C4-2B (cell line): ENCODE results near the gene FAM9C.
"Not testable (repeated sequence)": the region's sequence is repeated elsewhere in the genome, so short reads cannot be mapped to it uniquely, and the experiment has no call there.

Experiments used
- H3K27ac ChIP-seq: fragments of 450-650 bp; 2 replicates; pipeline ENCODE4 v1.5.1; 2017
- ZFX ChIP-seq: fragments of 450-650 bp; IDR thresholded peaks from 2 replicates; pipeline ENCODE4 v1.6.1; 2017
- TF ChIP-seq, protein P1 (sequence below): fragments of 450-650 bp; conservative IDR thresholded peaks from 2 replicates; pipeline ENCODE4 v1.5.1; 2017; ENCODE audit warnings: mild to moderate bottlenecking

The FAM9C gene

DNA sequence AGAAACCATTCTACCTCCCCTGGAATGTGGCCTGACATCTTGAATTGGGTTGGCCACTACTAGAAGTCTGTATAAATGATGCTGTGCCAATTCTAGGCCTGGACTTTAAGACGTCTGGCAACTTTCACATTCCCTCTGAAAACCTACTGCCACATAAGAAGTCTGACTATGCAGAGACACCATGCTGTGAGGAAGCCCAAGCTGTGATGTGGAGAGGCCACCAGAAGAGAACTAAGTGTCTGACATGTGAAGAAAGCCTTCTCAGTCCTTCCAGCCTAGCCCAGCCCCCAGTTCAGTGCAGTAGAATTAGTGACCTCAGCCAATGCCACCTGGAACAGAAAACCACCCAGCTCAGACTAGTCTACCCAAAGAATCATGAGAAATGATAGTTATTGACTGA is 24.2 kb upstream of the FAM9C start:
- no peak overlapping the region for H3K27ac ChIP-seq
- TF ChIP-seq, protein P1, sequence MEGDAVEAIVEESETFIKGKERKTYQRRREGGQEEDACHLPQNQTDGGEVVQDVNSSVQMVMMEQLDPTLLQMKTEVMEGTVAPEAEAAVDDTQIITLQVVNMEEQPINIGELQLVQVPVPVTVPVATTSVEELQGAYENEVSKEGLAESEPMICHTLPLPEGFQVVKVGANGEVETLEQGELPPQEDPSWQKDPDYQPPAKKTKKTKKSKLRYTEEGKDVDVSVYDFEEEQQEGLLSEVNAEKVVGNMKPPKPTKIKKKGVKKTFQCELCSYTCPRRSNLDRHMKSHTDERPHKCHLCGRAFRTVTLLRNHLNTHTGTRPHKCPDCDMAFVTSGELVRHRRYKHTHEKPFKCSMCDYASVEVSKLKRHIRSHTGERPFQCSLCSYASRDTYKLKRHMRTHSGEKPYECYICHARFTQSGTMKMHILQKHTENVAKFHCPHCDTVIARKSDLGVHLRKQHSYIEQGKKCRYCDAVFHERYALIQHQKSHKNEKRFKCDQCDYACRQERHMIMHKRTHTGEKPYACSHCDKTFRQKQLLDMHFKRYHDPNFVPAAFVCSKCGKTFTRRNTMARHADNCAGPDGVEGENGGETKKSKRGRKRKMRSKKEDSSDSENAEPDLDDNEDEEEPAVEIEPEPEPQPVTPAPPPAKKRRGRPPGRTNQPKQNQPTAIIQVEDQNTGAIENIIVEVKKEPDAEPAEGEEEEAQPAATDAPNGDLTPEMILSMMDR, result no peak
- no peak for TF ChIP-seq ZFX

DNA sequence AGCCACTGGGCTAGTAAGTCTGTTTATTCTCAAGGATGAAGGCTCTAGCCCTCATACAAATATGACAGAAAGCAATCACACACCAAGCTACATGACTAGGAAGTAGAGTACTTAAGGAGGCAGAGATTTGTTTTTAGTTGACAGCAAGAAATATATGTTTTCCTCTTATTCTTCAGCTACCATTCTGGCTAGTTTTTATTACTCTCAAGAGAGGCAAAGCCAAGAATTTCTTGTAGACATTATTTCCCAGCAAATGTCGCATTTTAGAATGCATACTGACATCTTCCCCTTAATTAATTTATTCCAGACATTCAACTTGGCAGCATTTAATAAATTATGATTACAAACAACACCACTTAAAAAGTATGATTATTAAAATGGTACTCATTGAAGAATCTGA is 23.4 kb upstream of the FAM9C start:
- H3K27ac ChIP-seq, result no peak overlapping the region
- TF ChIP-seq, protein P1, result no peak
- TF ChIP-seq ZFX, result no peak

DNA sequence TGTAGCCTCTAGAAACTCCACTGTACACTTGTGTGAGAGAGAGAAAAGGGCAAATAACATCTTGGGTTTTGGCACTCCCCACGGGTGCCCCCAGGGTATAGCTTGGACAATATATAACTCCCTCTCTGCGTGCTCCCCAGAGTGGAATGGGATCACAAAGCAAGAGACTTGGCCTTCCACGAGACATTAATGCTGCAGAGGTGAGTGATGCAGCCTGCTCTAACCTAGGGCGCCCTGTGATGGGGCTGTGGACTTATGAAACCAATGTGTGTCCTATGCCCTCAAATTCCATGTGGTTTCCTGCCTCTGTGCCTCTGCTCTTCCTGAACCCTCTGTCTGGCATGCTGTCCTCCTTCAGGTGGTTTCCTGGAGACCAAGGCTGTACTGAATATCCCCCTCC is 22.0 kb upstream of the FAM9C start:
- TF ChIP-seq ZFX, result no peak
- TF ChIP-seq, protein P1, result no peak
- no peak overlapping the region for H3K27ac ChIP-seq

DNA sequence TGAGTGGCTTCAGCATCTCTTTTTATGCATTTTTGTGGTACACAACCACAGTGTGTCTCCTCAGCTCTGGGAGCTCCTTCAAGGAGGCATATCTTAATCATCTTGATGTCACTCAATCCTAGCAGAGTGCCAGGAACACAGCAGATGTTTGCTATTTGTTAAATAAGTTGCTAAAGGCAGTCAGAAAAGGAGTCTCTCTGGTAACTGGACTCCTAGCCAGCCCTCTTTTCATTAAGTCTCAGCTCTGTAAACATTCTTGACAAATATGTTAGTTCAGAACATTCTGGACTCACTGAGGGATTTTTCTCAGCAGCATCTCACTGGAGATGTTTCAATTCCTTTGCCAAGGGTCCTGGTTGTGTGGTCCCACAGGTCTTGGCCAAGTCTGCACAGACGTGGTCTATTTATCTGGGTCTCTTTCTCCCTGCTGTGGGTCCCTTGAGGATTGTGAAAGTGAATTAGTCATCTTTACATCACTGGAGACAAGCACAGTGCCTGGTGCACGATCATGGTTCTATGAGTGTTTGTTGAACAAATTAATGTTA is 20.3 kb upstream of the FAM9C start:
- H3K27ac ChIP-seq, result peak overlapping the region; percentile 13; the same call in 1 of the 2 replicates
- TF ChIP-seq, protein P1, result no peak
- no peak for TF ChIP-seq ZFX

DNA sequence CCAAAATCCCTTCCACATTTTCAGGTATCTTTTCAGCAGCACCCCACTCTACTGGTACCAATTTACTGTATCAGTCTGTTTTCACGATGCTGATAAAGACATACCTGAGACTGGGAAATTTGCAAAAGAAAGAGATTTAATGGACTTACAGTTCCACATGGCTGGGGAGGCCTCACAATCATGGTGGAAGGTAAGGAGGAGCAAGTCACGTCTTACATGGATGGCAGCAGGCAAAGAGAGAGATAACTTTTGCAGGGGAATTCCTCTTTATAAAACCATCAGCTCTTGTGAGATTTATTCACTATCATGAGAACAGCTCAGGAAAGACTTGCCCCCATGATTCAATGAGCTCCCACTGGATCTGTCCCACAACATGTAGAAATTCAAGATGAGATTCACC is 18.7 kb upstream of the FAM9C start:
- not testable (repeated sequence) for H3K27ac ChIP-seq

DNA sequence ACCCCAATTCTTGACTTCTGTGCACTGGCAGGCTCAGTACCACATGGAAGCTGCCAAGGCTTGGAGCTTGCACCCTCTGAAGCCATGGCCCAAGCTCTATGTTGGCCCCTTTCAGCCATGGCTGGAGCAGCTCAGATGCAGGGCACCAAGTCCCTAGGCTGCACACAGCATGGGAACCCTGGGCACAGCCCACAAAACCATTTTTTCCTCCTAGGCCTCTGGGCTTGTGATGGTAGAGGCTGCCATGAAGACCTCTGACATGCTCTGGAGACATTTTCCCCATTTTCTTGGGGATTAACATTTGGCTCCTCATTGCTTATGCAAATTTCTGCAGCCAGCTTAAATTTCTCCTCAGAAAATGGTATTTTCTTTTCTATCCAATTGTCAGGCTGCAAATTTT is 17.9 kb upstream of the FAM9C start:
- not testable (repeated sequence) for H3K27ac ChIP-seq

DNA sequence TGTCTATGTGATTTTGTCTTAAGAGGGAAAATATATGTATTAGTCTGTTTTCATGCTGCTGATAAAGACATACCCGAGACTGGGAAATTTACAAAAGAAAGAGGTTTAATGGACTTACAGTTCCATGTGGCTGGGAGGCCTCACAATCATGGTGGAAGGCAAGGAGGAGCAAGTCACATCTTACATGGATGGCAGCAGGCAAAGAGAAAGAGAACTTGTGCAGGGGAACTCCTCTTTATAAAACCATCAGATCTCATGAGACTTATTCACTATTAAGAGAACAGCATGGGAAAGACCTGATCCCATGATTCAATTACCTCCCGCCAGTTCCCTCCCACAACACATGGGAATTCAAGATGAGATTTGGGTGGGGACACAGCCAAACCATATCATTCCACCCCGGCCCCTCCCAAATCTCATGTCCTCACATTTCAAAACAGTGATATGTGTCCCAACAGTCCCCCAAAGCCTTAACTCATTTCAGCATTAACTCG is 16.8 kb upstream of the FAM9C start:
- H3K27ac ChIP-seq, result not testable (repeated sequence)

DNA sequence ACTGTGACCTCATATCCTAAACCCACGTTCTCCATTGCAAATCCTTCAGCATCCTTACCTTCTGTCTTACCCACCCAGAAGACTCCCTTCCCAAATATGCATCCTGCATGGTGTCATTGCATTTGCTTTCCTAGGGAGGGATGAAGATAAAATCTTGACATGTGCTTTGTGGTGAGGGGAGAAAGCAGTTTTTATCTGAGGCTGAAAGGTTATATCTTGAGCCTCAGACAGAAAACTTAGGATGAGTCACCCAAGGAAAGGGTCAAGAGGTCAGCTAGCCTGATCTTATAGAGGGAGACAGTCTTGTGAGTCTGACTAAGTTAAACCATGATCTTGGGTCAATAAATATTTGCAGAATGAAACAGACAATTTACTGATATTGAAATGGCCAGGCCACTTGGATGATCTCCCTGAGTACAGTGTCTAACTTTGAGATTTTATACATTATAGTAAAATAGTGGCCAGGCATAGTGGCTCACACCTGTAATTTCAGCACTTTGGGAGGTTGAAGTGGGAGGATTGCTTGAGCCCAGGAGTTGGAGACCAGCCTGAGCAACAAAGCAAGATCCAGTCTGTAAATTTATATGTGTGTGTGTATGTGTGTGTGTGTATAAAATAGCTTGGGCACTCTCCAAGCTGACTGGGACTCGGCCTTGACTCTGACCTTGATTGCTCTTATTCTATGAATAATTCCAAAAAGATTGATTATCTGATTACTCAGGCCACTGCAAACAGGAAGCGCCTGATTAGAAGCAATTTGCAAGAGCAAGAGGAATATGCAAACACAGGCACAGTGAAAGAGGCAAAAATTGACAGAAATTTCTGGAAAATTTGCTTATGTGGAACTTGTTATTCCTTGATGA is 15.4 kb upstream of the FAM9C start:
- no peak for TF ChIP-seq ZFX
- TF ChIP-seq, protein P1, result no peak
- H3K27ac ChIP-seq, result no peak overlapping the region

DNA sequence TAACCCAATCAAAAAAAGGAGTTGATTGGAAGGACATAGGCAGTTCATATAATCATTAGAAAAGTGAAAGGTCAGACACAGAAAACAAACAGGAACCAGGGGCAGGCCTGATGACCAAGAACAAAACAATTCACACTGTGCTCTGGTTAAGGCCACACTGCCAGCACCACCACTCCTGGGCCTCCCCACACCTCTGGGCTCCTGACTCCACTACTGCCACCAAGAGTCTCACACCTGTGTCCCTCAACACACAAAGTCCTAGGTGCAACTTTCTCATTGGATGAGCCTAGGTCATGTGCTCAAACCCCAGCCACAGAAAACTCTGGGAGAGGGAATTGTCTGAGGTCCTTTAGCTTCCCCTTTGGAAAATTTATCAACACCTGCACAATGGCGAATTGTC is 11.1 kb upstream of the FAM9C start:
- no peak overlapping the region for H3K27ac ChIP-seq

More for the DNA sequence above, 11.1 kb upstream of the FAM9C start:
- no peak for TF ChIP-seq ZFX
- TF ChIP-seq, protein P1, result no peak
